Natural killer cell (primary cell): Measurements from ENCODE around the gene ATXN1. TPM values are rescaled to one million over a fixed set of nuclear protein-coding genes. Genes with fewer than 3 reads are reported as not detected.

Source experiments
- ATAC-seq, 3 donors: fragments of 150-1000 bp in 2 of 3; fragments of 200-7000 bp in 1 of 3; cut with Tn5 transposase; 1 replicate in 1 of 3; 2 replicates in 2 of 3; pipeline ENCODE4 v1.10.0; 2021; ENCODE audit warnings: mild to moderate bottlenecking in 2 of 3, moderate library complexity in 2 of 3
- DNase-seq, 2 donors: peaks; one replicate each; pipeline versions ENCODE4 v3.0.0 to v3.0.0-alpha.2; 2013 to 2021; ENCODE audit warnings: mixed read lengths in 1 of 2
- H3K27ac ChIP-seq: one replicate; pipeline ENCODE4 v1.5.1; 2013; ENCODE audit warnings: mild to moderate bottlenecking, low read length
- H3K27me3 ChIP-seq: one replicate; pipeline ENCODE4 v1.6.1; 2013; ENCODE audit warnings: low read length; ENCODE audit not compliant: control insufficient read depth, insufficient read depth
- H3K36me3 ChIP-seq: one replicate; pipeline ENCODE4 v1.6.1; 2013; ENCODE audit warnings: low read length; ENCODE audit not compliant: control insufficient read depth, insufficient read depth
- H3K4me1 ChIP-seq: one replicate; pipeline ENCODE4 v1.6.1; 2013; ENCODE audit warnings: low read length; ENCODE audit not compliant: control insufficient read depth, insufficient read depth
- H3K4me3 ChIP-seq: one replicate; pipeline ENCODE4 v1.5.1; 2013; ENCODE audit warnings: low read length
- H3K9me3 ChIP-seq: one replicate; pipeline ENCODE4 v1.6.1; 2013; ENCODE audit warnings: low read length; ENCODE audit not compliant: control insufficient read depth, insufficient read depth
- H3K27ac Mint-ChIP-seq, 2 donors: one replicate each; pipeline ENCODE4 v1.8.0; 2022; ENCODE audit warnings: mild to moderate bottlenecking in 2 of 2, mixed read lengths in 2 of 2, moderate library complexity in 1 of 2
- H3K27me3 Mint-ChIP-seq, 2 donors: one replicate each; pipeline ENCODE4 v1.8.0; 2022; ENCODE audit warnings: low read depth in 2 of 2, mixed read lengths in 2 of 2
- H3K36me3 Mint-ChIP-seq: one replicate; pipeline ENCODE4 v1.8.0; 2022; ENCODE audit warnings: mixed read lengths
- H3K4me1 Mint-ChIP-seq, 2 donors: one replicate each; pipeline ENCODE4 v1.8.0; 2022; ENCODE audit warnings: mixed read lengths in 2 of 2
- H3K4me3 Mint-ChIP-seq: one replicate; pipeline ENCODE4 v1.8.0; 2022; ENCODE audit warnings: mild to moderate bottlenecking, moderate library complexity, mixed read lengths
- H3K9me3 Mint-ChIP-seq, 2 donors: one replicate each; pipeline ENCODE4 v1.8.0; 2022; ENCODE audit warnings: mixed read lengths in 2 of 2
- CTCF ChIP-seq: fragments of 200-600 bp; IDR thresholded peaks from one replicate; pipeline ENCODE4 v1.8.0; 2022; ENCODE audit warnings: antibody characterized with exemption
- WGBS: methylation state at CpG from one replicate; pipeline ENCODE4 v1.1.7; 2013; ENCODE audit warnings: missing lambda C conversion rate; ENCODE audit not compliant: insufficient coverage; 5-methylcytosine and 5-hydroxymethylcytosine counted together
- intact Hi-C: fragments of 100-400 bp; cut with micrococcal nuclease; formaldehyde crosslinking; loops from one replicate; pipeline ENCODE4 v1.14.2; 2022
- total RNA-seq, 4 donors: library from RNA; stranded (reverse); fragments of 120-200 nt in 1 of 4; gene quantifications; one replicate each; pipeline versions ENCODE4 v1.2.3 to v1.2.4, GENCODE V29; 2013 to 2022

The ATXN1 gene
- total RNA-seq, 3 donors from 2014 or later (not counting 1 experiment from before 2014, with no cell fraction given) = 90.4 to 120 (median 97.9) TPM

GRCh38 chr6:16759646-16760515 lies 1.4 kb downstream of the ATXN1 start:
- H3K4me3 Mint-ChIP-seq = peak overlapping the region; percentile 98
- H3K27ac Mint-ChIP-seq = peak overlapping the region; percentile 95 to 97
- H3K4me3 ChIP-seq = peak overlapping the region; percentile 63
- no peaks in the 10 kb centered on the region for H3K36me3 ChIP-seq
- TF ChIP-seq CTCF = no peak
- H3K4me1 ChIP-seq = peaks cover 12% of the 10 kb centered on the region
- H3K27me3 Mint-ChIP-seq = no peaks in the 10 kb centered on the region
- DNase-seq = peak; percentile 75 to 81
- peaks cover 48 to 61% of the 10 kb centered on the region in 2 donors for H3K4me1 Mint-ChIP-seq
- ATAC-seq = peak; percentile 25 to 59 (median 40)
- intact Hi-C loops = loop anchor here (1.0 to 10.0 kb wide), 9 partner anchors 11 to 945 kb away; partner anchors contain the start of gene NUP153
- no peaks in the 10 kb centered on the region for H3K27me3 ChIP-seq
- H3K9me3 Mint-ChIP-seq = no peaks in the 10 kb centered on the region
- no peaks in the 10 kb centered on the region for H3K9me3 ChIP-seq
- H3K36me3 Mint-ChIP-seq = no peaks in the 10 kb centered on the region
- WGBS = under 1% methylated on average over 83 of the region's 87 CpGs
- peak overlapping the region; percentile 76 for H3K27ac ChIP-seq

DNA sequence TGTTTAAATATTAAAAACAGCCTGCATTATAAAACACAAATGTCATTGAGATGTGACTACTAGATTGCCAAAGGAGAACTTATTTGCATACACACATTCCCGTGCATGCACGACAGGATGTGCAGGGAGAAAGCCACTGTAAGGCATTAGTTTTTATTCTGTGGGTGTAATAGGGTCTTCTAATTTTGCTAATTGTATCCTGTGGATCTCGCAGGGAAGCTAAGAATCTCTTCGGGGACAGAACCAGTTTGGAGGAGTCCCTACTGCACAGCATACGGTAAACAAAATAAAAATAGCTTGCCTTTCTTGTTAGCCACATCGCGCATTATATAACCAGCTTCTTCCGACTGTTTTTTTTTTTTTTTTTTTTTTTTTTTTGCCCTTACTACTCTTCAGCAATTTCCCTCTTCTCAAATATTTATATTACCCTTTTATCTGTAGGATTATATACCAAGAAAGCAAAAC lies 2.0 kb downstream of the ATXN1 start:
- ATAC-seq (no peak), DNase-seq (no peak)
- peak overlapping the region; percentile 95 to 97 for H3K27ac Mint-ChIP-seq
- peaks cover 49 to 63% of the 10 kb centered on the region in 2 donors for H3K4me1 Mint-ChIP-seq
- H3K27me3 ChIP-seq = no peaks in the 10 kb centered on the region
- WGBS = 0% methylated on average over 8 of the region's 8 CpGs
- H3K27me3 Mint-ChIP-seq = no peaks in the 10 kb centered on the region
- peak overlapping the region; percentile 76 for H3K27ac ChIP-seq
- intact Hi-C loops = loop anchor here (1.0 to 2.0 kb wide), 2 partner anchors 12 to 18 kb away; no protein-coding TSS in a partner anchor
- peak overlapping the region; percentile 98 for H3K4me3 Mint-ChIP-seq
- H3K9me3 Mint-ChIP-seq = no peaks in the 10 kb centered on the region
- TF ChIP-seq CTCF = no peak
- H3K36me3 ChIP-seq = peaks cover 2% of the 10 kb centered on the region
- H3K4me1 ChIP-seq = peaks cover 12% of the 10 kb centered on the region
- H3K9me3 ChIP-seq = no peaks in the 10 kb centered on the region
- H3K4me3 ChIP-seq = peak overlapping the region; percentile 63
- H3K36me3 Mint-ChIP-seq = no peaks in the 10 kb centered on the region

DNA sequence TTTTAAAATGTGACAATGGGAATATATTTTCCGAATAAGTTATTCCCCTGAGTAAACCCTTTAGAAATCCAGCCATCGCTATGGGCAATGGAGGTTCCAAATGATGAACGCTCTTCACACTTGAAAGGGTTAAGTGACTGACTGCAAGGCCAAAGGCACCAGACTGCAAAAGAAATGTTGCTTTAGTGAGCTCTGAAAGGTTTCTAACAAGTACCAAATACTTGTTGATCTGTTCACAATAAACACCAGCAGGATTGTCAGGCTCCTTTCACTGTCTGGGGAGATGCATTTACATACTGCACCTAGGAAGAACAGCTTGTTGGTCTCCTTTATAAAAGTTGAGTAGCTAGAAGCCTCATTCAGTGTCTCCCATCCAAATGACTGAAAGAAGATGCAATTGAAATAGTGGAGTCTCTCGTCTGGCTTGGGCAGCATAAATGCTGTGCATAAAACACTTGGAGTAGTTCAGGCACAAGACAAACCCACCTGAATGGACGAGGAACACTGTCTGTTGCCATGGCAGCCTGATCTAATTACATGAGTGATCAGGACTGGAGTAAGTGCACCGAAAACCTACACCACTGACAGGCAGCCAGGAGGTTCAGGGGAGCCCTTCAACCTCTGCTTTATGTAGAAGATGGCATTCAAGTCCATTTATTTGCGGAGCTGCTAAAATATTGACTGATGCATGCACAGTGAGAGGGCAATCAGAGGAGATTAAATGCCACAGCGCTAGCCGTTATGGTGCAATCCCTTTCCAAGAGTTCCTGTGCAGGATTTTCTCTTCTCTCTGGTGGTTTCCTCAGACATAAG lies 2.9 kb downstream of the ATXN1 start:
- ATAC-seq = no peak
- Mint-ChIP-seq H3K27ac (peak overlapping the region; percentile 95 to 97), H3K4me1 (peaks cover 43 to 57% of the 10 kb centered on the region in 2 donors), H3K9me3 (no peaks in the 10 kb centered on the region), H3K27me3 (no peaks in the 10 kb centered on the region), H3K36me3 (no peaks in the 10 kb centered on the region), H3K4me3 (peak overlapping the region; percentile 98)
- WGBS = 70% methylated on average over 9 of the region's 9 CpGs
- no peak for TF ChIP-seq CTCF
- Histone ChIP-seq H3K36me3 (peaks cover 2% of the 10 kb centered on the region), H3K27me3 (no peaks in the 10 kb centered on the region), H3K27ac (peak overlapping the region; percentile 76), H3K4me1 (peaks cover 12% of the 10 kb centered on the region), H3K4me3 (no peak overlapping the region), H3K9me3 (no peaks in the 10 kb centered on the region)
- intact Hi-C loops = loop anchor here (2.0 kb wide), 1 partner anchor 18 kb away; no protein-coding TSS in a partner anchor
- DNase-seq = peak in 1 of 2 donors; percentile 58
